Activated CD8-positive, alpha-beta T cell treated with anti-CD3 and anti-CD28 coated beads for 36 hours (primary cell): ENCODE measurements around the gene IQCK. TPM values are rescaled to one million over a fixed set of nuclear protein-coding genes. Genes with fewer than 3 reads are reported as not detected.
A peak's percentile ranks its signal among the peaks of the same experiment; 100 is the strongest.

ENCODE experiments used
- ATAC-seq: fragments of 200-7000 bp; cut with Tn5 transposase; one replicate; pipeline ENCODE4 v1.10.0; 2021; ENCODE audit warnings: mild to moderate bottlenecking, moderate library complexity
- CTCF ChIA-PET: fragments of 350-600 bp; sonication (Branson Sonifier 250); formaldehyde crosslinking; loops from one replicate; lab custom pipeline; 2021; ENCODE audit warnings: antibody characterized with exemption; lab: Charles Lee
- POLR2A ChIA-PET: fragments of 350-600 bp; sonication (Branson Sonifier 250); formaldehyde crosslinking; loops from one replicate; lab custom pipeline; 2021; ENCODE audit warnings: antibody characterized with exemption; lab: Charles Lee
- DNase-seq: peaks from one replicate; pipeline ENCODE4 v3.0.0-alpha.2; 2020
- H3K27ac Mint-ChIP-seq: one replicate; pipeline ENCODE4 v1.8.0; 2021; ENCODE audit warnings: mild to moderate bottlenecking, mixed read lengths
- H3K27me3 Mint-ChIP-seq: one replicate; pipeline ENCODE4 v1.8.0; 2021; ENCODE audit warnings: mixed read lengths
- H3K36me3 Mint-ChIP-seq: one replicate; pipeline ENCODE4 v1.8.0; 2021; ENCODE audit warnings: low read depth, mixed read lengths
- H3K4me1 Mint-ChIP-seq: one replicate; pipeline ENCODE4 v1.8.0; 2021; ENCODE audit warnings: low read depth, mixed read lengths
- H3K4me3 Mint-ChIP-seq: one replicate; pipeline ENCODE4 v1.8.0; 2021; ENCODE audit warnings: mild to moderate bottlenecking, moderate library complexity, mixed read lengths
- H3K9me3 Mint-ChIP-seq: one replicate; pipeline ENCODE4 v1.8.0; 2021; ENCODE audit warnings: mixed read lengths
- CTCF ChIP-seq: fragments of 200-600 bp; IDR thresholded peaks from one replicate; pipeline ENCODE4 v1.8.0; 2022; ENCODE audit warnings: antibody characterized with exemption, mild to moderate bottlenecking
- intact Hi-C: fragments of 100-400 bp; cut with micrococcal nuclease; formaldehyde crosslinking; loops from one replicate; pipeline ENCODE4 v1.10.0; 2022
- total RNA-seq, 2 experiments: library from RNA; stranded (reverse); gene quantifications; one replicate each; pipeline ENCODE4 v1.2.3, GENCODE V29; 2021

IQCK gene
- total RNA-seq, 2 experiments from 2014 or later = 1.7 to 3.5 TPM

GRCh38 chr16:19886073-19886941 is 168.2 kb downstream of the IQCK start:
- CTCF ChIA-PET = interaction anchor here (0.8 to 4.3 kb wide), 23 partner anchors 9 to 362 kb away, joined by 3 to 56 read pairs (median 3); partner anchors contain the start of genes IQCK, KNOP1 and VPS35L
- no peaks in the 10 kb centered on the region for H3K36me3 Mint-ChIP-seq
- peaks cover 30% of the 10 kb centered on the region for H3K27me3 Mint-ChIP-seq
- intact Hi-C loops = loop anchor here (2.0 kb wide), 2 partner anchors 286 to 328 kb away; no protein-coding TSS in a partner anchor
- peak overlapping the region; percentile 16 for H3K27ac Mint-ChIP-seq
- ATAC-seq (peak; percentile 86), DNase-seq (peak; percentile 90)
- H3K9me3 Mint-ChIP-seq = no peaks in the 10 kb centered on the region
- H3K4me3 Mint-ChIP-seq = peak overlapping the region; percentile 73
- peaks cover 20% of the 10 kb centered on the region for H3K4me1 Mint-ChIP-seq
- peak; percentile 98 for TF ChIP-seq CTCF
- POLR2A ChIA-PET = interaction anchor here (1.0 to 1.2 kb wide), 2 partner anchors 172 to 287 kb away, joined by 3 to 4 read pairs; no protein-coding TSS in a partner anchor

DNA sequence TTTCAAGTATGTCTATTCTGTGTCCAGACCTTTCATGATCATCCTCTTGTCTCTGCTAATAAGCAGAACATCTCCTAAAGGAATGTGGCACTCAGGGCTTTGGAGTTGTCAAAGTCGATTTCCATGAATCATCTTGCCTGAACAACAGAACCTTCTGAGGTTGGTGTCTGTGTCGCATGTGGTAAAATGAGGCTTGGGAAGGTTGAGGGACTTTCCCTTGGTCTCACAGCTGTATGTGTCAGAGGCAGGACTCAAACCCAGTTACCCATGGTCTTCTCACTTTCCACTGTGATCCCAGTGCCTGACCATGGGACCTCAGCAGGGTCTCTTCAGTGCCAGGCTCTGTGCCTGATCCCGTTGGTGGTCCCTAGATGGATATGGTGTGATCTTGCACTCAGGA is 170.8 kb downstream of the IQCK start:
- CTCF ChIA-PET = interaction anchor here (1.1 to 4.3 kb wide), 5 partner anchors 9 to 330 kb away, joined by 3 to 56 read pairs (median 5); no protein-coding TSS in a partner anchor
- intact Hi-C loops = no loop called here

GRCh38 chr16:19890901-19891300 is 172.8 kb downstream of the IQCK start:
- no peak for TF ChIP-seq CTCF
- no peak for ATAC-seq
- Mint-ChIP-seq H3K4me1 (peaks cover 11% of the 10 kb centered on the region), H3K36me3 (no peaks in the 10 kb centered on the region), H3K4me3 (no peak overlapping the region), H3K27ac (no peak overlapping the region), H3K9me3 (no peaks in the 10 kb centered on the region), H3K27me3 (peaks cover 3% of the 10 kb centered on the region)
- POLR2A ChIA-PET = no interaction called here
- intact Hi-C loops = no loop called here
- DNase-seq = no peak
- CTCF ChIA-PET = interaction anchor here (1.1 to 2.8 kb wide), 4 partner anchors 16 to 307 kb away, joined by 3 to 17 read pairs (median 4); no protein-coding TSS in a partner anchor

More for the DNA sequence above, 170.8 kb downstream of the IQCK start:
- no peak for ATAC-seq
- no peak for TF ChIP-seq CTCF
- peaks cover 16% of the 10 kb centered on the region for H3K27me3 Mint-ChIP-seq
- no peaks in the 10 kb centered on the region for H3K36me3 Mint-ChIP-seq
- H3K9me3 Mint-ChIP-seq = no peaks in the 10 kb centered on the region
- no peak overlapping the region for H3K4me3 Mint-ChIP-seq
- no peak overlapping the region for H3K27ac Mint-ChIP-seq
- DNase-seq = peak; percentile 9
- POLR2A ChIA-PET = no interaction called here
- peaks cover 20% of the 10 kb centered on the region for H3K4me1 Mint-ChIP-seq

DNA sequence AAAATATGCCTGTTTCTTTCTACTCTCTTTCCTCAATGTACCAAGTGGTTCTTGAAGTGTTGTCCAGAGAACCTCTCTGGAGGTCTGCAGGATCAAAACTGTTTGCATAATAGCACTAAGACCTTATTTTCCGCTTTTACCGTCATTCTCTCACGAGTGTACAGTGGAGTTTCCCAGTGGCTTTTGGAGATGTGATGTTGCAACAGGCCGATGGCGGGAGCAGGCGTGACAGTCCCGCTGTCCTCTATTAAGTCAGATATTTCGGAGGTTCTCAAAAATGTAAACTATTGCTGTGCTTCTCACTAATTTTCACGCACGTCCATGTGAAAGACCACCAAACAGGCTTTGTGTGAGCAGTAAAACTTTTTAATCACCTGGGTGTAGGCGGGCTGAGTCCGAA is 174.8 kb downstream of the IQCK start:
- H3K27ac Mint-ChIP-seq = no peak overlapping the region
- no peaks in the 10 kb centered on the region for H3K27me3 Mint-ChIP-seq
- DNase-seq (no peak), ATAC-seq (no peak)
- no peaks in the 10 kb centered on the region for H3K9me3 Mint-ChIP-seq
- ChIA-PET CTCF (interaction anchor here (2.8 kb wide), 1 partner anchor 14 kb away, joined by 17 read pairs; no protein-coding TSS in a partner anchor), POLR2A (no interaction called here)
- no peak overlapping the region for H3K4me3 Mint-ChIP-seq
- no peaks in the 10 kb centered on the region for H3K36me3 Mint-ChIP-seq
- H3K4me1 Mint-ChIP-seq = peaks cover 5% of the 10 kb centered on the region
- TF ChIP-seq CTCF = no peak
- intact Hi-C loops = no loop called here

- Mint-ChIP-seq H3K36me3 (no peaks in the 10 kb centered on the region), H3K27me3 (peaks cover 5% of the 10 kb centered on the region), H3K9me3 (no peaks in the 10 kb centered on the region), H3K4me1 (peaks cover 1% of the 10 kb centered on the region), H3K4me3 (no peak overlapping the region), H3K27ac (no peak overlapping the region)
- POLR2A ChIA-PET = no interaction called here
- intact Hi-C loops = no loop called here
- CTCF ChIA-PET = interaction anchor here (0.8 to 1.5 kb wide), 3 partner anchors 8 to 491 kb away, joined by 3 to 5 read pairs (median 3); no protein-coding TSS in a partner anchor
- TF ChIP-seq CTCF = no peak
- DNase-seq = no peak
- no peak for ATAC-seq
Measured at GRCh38 chr16:19894586-19894985, 176.5 kb downstream of the IQCK start.
